Measurements from ENCODE around the gene PAXX. TPM values are rescaled to one million over a fixed set of nuclear protein-coding genes. Genes with fewer than 3 reads are reported as not detected.

Gene PAXX
- total and polyA plus RNA-seq, 9 of the 15 experiments (the other 6 are each of a cell fraction or from before 2014, with no cell fraction given): 1.2 to 175 (median 38.5) TPM

DNA sequence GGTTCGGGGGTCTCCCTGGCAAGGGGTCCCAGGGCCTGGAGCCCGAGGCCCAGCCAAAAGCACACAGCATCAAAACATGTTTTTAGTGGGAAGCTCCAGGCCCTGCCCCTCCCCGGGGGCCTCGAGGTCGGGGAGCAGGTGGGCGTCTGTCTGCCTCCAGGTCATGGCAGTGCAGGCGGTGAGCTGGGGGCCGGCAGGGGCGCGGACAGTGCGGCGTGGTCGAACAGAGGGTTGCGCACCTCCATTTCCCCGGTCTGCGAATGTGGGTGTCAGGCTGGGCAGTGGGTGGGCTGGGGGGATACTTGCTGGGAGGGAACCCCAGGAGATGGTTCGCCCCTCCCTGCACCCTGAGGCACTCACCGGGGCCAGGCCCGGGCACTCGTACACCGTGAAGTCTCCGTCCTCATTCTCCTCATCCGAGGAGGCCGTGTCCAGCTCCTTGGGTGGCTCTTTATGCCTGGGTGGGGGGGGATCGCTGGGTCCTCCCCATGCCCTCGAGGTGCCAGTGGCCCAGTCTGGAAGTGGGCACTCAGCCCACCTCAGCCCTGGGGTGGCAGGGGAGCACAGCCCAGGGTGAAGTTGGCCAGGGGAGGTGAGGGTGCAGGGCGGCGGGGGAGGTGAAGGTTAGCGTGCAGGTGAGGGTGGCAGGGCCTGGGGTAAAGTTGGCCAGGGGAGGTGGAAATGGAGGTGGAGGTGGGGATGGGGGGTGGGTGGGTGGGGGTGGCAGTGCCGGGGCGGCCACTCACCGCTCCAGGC lies 47.6 kb downstream of the PAXX start (continued):
- TF ChIP-seq, protein P1, sequence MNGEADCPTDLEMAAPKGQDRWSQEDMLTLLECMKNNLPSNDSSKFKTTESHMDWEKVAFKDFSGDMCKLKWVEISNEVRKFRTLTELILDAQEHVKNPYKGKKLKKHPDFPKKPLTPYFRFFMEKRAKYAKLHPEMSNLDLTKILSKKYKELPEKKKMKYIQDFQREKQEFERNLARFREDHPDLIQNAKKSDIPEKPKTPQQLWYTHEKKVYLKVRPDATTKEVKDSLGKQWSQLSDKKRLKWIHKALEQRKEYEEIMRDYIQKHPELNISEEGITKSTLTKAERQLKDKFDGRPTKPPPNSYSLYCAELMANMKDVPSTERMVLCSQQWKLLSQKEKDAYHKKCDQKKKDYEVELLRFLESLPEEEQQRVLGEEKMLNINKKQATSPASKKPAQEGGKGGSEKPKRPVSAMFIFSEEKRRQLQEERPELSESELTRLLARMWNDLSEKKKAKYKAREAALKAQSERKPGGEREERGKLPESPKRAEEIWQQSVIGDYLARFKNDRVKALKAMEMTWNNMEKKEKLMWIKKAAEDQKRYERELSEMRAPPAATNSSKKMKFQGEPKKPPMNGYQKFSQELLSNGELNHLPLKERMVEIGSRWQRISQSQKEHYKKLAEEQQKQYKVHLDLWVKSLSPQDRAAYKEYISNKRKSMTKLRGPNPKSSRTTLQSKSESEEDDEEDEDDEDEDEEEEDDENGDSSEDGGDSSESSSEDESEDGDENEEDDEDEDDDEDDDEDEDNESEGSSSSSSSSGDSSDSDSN (IDR thresholded peaks at IDR 0.05; ENCODE audit: borderline replicate concordance in 1 of 2, low read depth in 2 of 2, low read length in 2 of 2): no peak
- TF ChIP-seq KAT8 (IDR thresholded peaks at IDR 0.05; ENCODE audit: low read depth) (no peak), SNIP1 (IDR thresholded peaks at IDR 0.05; ENCODE audit: low read depth) (no peak), JUNB (CRISPR knock-in tag; conservative IDR thresholded peaks at IDR 0.05) (no peak), RAD21 (CRISPR knock-in tag; conservative IDR thresholded peaks at IDR 0.05 in 1 of 2, IDR thresholded peaks at IDR 0.05 in 1 of 2) (no peak), ZSCAN32 (CRISPR knock-in tag; IDR thresholded peaks at IDR 0.05) (no peak)
- TF ChIP-seq, protein P2, sequence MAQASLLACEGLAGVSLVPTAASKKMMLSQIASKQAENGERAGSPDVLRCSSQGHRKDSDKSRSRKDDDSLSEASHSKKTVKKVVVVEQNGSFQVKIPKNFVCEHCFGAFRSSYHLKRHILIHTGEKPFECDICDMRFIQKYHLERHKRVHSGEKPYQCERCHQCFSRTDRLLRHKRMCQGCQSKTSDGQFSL (CRISPR knock-in tag; IDR thresholded peaks at IDR 0.05): peak; percentile 58
- TF ChIP-seq, protein P2 (tag; IDR thresholded peaks at IDR 0.05): no peak

Measured in K562 (cell line).